Left ventricle myocardium inferior (tissue), 1 donor: ENCODE measurements around the gene SHB. TPM values are rescaled to one million over a fixed set of nuclear protein-coding genes. Genes with fewer than 3 reads are reported as not detected.
A peak's percentile ranks its signal among the peaks of the same experiment; 100 is the strongest.
"Not testable (repeated sequence)": the region's sequence is repeated elsewhere in the genome, so short reads cannot be mapped to it uniquely, and the experiment has no call there.

ENCODE experiments used
- DNase-seq: peaks from one replicate; pipeline ENCODE4 v3.0.0-alpha.2; 2020
- H3K27ac ChIP-seq: fragments of 200-600 bp; replicated peaks from 2 replicates; pipeline ENCODE4 v1.8.0; 2021
- H3K27me3 ChIP-seq: fragments of 200-600 bp; 2 replicates; pipeline ENCODE4 v1.8.0; 2021; ENCODE audit warnings: low read depth
- H3K36me3 ChIP-seq: fragments of 200-600 bp; 2 replicates; pipeline ENCODE4 v1.8.0; 2021
- H3K4me1 ChIP-seq: fragments of 200-600 bp; 2 replicates; pipeline ENCODE4 v1.8.0; 2021
- H3K4me3 ChIP-seq: fragments of 200-600 bp; 2 replicates; pipeline ENCODE4 v1.8.0; 2021; ENCODE audit warnings: mild to moderate bottlenecking, moderate library complexity
- H3K9me3 ChIP-seq: fragments of 200-600 bp; replicated peaks from 2 replicates; pipeline ENCODE4 v1.8.0; 2021
- intact Hi-C: fragments of 100-400 bp; cut with micrococcal nuclease; formaldehyde crosslinking; loops from one replicate; pipeline ENCODE4 v1.11.0; 2022
- total RNA-seq: library from RNA; stranded (reverse); fragmentation: NEBNext Ultra II Directional; extraction: Animal tissue kit (Norgen Biotek cat#: 25700); gene quantifications from one replicate; pipeline ENCODE4 v1.2.1, GENCODE V29; 2021
- TF ChIP-seq, protein P1 (sequence below): fragments of 200-600 bp; IDR thresholded peaks from 2 replicates; pipeline ENCODE4 v1.8.0; 2021; ENCODE audit warnings: antibody characterized with exemption, mild to moderate bottlenecking, borderline replicate concordance
- donor health status: DM: no; HTN: yes; CAD: no; lungs with severe emphysema.

Gene SHB
- total RNA-seq, 1 donor from 2014 or later = 19.4 TPM

DNA sequence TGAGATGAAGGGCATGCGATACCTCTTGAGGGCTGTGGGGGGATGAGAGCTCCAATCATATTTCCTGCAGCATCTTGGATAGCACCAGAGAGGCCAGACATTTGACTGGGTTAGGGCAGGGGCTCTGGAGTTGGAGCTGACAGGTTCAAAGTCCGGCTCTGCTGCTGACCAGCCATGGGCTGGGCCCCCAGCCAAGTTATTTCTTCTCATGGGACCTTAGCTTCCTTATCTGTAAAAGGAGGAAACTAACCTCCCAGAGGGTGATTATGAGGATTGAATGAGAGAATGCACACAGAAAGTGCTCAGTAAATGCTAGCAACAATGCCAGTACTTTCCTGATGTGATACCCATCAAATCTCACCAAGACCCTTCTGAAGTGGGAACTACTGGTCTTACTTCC is 99.9 kb downstream of the SHB start:
- intact Hi-C loops = no loop called here
- no peak overlapping the region for H3K4me3 ChIP-seq
- H3K36me3 ChIP-seq = peaks cover 11% of the 10 kb centered on the region
- H3K27me3 ChIP-seq = no peaks in the 10 kb centered on the region
- no peaks in the 10 kb centered on the region for H3K9me3 ChIP-seq
- TF ChIP-seq, protein P1, sequence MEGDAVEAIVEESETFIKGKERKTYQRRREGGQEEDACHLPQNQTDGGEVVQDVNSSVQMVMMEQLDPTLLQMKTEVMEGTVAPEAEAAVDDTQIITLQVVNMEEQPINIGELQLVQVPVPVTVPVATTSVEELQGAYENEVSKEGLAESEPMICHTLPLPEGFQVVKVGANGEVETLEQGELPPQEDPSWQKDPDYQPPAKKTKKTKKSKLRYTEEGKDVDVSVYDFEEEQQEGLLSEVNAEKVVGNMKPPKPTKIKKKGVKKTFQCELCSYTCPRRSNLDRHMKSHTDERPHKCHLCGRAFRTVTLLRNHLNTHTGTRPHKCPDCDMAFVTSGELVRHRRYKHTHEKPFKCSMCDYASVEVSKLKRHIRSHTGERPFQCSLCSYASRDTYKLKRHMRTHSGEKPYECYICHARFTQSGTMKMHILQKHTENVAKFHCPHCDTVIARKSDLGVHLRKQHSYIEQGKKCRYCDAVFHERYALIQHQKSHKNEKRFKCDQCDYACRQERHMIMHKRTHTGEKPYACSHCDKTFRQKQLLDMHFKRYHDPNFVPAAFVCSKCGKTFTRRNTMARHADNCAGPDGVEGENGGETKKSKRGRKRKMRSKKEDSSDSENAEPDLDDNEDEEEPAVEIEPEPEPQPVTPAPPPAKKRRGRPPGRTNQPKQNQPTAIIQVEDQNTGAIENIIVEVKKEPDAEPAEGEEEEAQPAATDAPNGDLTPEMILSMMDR = no peak
- peaks cover 51% of the 10 kb centered on the region for H3K4me1 ChIP-seq
- H3K27ac ChIP-seq = no peak overlapping the region
- DNase-seq = peak; percentile 57

DNA sequence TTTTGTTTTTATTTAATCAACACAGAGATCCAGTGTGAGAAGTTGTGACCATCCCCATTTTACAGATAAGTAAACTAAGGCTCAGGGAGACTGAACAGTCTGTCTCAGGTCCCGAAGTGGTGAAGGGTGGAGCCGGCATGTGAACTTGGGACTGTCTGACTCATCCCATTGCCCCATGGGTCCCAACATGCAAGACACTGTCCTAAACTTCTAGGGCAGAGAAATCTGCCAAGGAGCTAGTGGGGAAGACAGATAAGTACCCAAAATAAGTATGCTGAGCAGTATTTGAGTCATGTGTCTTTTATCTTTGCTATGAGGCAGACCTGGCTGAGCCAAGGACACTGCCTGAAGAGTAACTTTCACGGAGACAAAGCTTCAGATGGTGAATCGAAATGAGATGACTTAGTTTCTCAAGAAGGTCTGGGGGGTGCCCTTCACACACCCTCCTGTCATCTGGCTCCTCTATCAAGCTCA is 100.8 kb downstream of the SHB start:
- H3K27me3 ChIP-seq = no peaks in the 10 kb centered on the region
- TF ChIP-seq, protein P1 = no peak
- H3K27ac ChIP-seq = no peak overlapping the region
- H3K4me3 ChIP-seq = no peak overlapping the region
- no peaks in the 10 kb centered on the region for H3K9me3 ChIP-seq
- peaks cover 54% of the 10 kb centered on the region for H3K4me1 ChIP-seq
- peaks cover 2% of the 10 kb centered on the region for H3K36me3 ChIP-seq
- DNase-seq = no peak
- intact Hi-C loops = no loop called here

DNA sequence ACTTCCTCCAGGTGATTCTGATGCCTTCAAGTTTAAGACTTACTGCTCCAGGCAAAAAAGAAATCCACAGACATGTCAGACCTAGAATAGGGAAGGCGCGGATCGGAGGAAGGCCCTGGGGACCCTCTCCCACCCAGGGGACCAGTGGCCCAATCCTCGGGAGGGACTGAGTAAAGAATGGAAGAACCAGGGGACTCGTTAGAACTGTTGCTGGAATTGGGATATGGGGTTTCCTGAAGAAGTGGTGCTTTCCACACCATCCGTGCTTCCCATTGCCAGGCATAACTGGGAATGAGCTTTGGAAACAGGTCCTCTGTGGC is 101.3 kb downstream of the SHB start:
- Histone ChIP-seq H3K27me3 (no peaks in the 10 kb centered on the region), H3K4me3 (no peak overlapping the region), H3K36me3 (no peaks in the 10 kb centered on the region), H3K4me1 (peaks cover 54% of the 10 kb centered on the region), H3K27ac (no peak overlapping the region), H3K9me3 (no peaks in the 10 kb centered on the region)
- no peak for DNase-seq
- intact Hi-C loops = no loop called here
- TF ChIP-seq, protein P1 = no peak

DNA sequence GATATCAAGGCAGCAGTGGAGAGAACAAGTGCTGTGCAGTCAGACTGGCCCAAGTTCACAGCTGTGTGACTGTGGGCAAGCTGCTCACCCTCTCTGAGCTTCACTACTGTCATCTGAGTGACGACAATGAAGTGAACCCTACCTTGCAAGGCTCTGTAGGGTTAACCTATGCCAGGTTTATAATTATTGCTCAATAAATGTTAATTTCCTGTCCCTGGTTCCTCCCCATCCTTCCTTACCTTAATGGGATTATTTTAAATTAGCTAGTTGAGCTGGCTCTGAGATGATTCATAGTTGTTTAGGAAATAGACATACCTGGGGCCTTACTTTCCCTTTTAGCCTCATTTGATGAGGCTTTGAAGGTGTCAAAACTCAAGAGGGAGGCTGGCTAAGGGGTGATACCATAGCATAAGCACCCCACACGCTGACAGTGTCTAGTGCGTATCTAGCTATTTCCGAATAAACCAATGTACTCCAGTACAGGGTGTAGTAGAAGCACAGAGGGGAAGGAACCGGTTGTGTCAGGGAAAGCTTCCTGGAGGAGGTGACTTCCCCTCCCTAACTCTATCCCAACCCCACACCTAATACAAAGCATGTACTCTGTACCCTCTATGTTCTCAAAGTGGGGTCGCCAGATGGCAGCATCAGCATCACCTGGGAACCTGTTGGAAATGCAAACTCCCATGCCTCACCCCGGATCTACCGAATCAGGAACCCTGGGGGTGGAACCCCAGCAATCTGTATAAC is 101.8 kb downstream of the SHB start:
- H3K36me3 ChIP-seq = no peaks in the 10 kb centered on the region
- H3K9me3 ChIP-seq = no peaks in the 10 kb centered on the region
- H3K27me3 ChIP-seq = no peaks in the 10 kb centered on the region
- no peak overlapping the region for H3K27ac ChIP-seq
- intact Hi-C loops = no loop called here
- TF ChIP-seq, protein P1 = no peak
- H3K4me3 ChIP-seq = no peak overlapping the region
- DNase-seq = no peak
- peaks cover 51% of the 10 kb centered on the region for H3K4me1 ChIP-seq

DNA sequence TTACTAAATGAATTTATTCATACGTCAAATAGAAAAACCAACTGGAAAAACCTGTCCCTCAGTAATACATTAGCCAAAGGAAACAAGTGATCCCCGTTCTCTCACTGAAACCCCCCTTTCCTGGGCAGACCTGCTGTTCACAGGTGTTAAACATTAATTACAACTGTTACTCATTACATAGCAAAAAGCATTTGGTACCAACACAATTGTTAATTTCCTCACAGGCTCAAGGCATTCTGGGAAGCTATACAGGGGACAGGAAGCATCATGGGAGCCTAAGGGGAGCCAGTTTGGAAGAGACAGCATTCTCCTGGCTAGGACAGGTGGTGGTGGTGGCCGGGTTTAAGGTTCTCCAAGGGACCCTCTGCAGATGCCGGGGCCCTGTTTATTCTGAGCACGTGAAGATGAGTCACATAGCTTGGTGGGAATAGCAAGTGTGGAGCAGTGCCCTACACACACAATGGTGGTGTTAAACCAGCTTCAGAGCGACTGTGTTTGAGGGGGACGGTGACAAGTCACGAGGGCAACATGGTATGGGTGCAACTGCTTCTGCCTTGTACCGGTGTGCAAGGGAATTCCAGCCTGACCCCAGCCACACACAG is 102.5 kb downstream of the SHB start:
- TF ChIP-seq, protein P1 = no peak
- no peak overlapping the region for H3K4me3 ChIP-seq
- intact Hi-C loops = no loop called here
- no peak for DNase-seq
- no peak overlapping the region for H3K27ac ChIP-seq
- H3K36me3 ChIP-seq = no peaks in the 10 kb centered on the region
- H3K27me3 ChIP-seq = no peaks in the 10 kb centered on the region
- peaks cover 50% of the 10 kb centered on the region for H3K4me1 ChIP-seq
- H3K9me3 ChIP-seq = no peaks in the 10 kb centered on the region

DNA sequence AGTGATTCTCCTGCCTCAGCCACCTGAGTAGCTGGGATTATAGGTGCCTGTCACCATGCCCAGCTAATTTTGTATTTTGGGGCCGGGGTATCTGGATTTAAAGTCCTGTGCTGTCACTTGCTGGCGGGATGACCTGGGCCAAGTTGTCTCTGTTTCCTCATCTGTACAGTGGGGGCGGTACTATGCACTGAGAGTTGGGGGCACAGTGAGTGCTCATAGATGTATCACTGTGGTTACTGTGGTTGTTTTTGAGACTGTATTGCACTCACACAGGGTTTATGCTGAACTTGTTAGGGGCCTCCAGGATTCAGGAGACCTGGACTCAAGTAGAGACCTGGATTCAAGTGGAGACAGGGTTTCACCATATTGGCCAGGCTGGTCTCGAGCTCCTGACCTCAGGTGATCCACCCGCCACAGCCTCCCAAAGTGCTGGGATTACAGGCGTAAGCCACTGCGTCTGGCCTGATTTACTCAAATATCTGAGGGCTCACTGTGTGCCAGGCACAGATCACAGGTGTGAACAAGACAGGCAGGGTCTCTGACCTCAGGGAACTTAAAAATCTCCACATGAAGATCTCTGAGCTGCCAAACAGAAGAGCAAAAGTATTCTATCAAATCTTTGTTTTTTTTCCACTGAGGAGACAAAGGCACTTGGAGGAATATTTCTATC is 103.2 kb downstream of the SHB start:
- H3K4me3 ChIP-seq, H3K27ac ChIP-seq, DNase-seq, H3K9me3 ChIP-seq, H3K36me3 ChIP-seq, H3K27me3 ChIP-seq, intact Hi-C loops: not testable (repeated sequence)
- peaks cover 53% of the 10 kb centered on the region for H3K4me1 ChIP-seq
